Tibial nerve (tissue), 4 donors: ENCODE measurements around the gene LRRC17. TPM values are rescaled to one million over a fixed set of nuclear protein-coding genes. Genes with fewer than 3 reads are reported as not detected.

Experiments
- DNase-seq, 2 donors: peaks; one replicate each; pipeline ENCODE4 v3.0.0-alpha.2; 2019; ENCODE audit warnings: low spot score in 2 of 2
- H3K27ac ChIP-seq, 4 donors: fragments of 200-600 bp; sonication (generic) in 3 of 4; one replicate each; pipeline ENCODE4 v1.5.1; 2017 to 2019; ENCODE audit warnings: mild to moderate bottlenecking in 1 of 4
- H3K27me3 ChIP-seq, 2 donors: fragments of 200-600 bp; sonication (generic) in 1 of 2; one replicate each; pipeline versions ENCODE4 v1.5.1 to v1.6.0; 2017 to 2019
- H3K36me3 ChIP-seq, 3 donors: fragments of 200-600 bp; sonication (generic); one replicate each; pipeline ENCODE4 v1.5.1; 2018 to 2019
- H3K4me1 ChIP-seq, 4 donors: fragments of 200-600 bp; sonication (generic) in 3 of 4; one replicate each; pipeline ENCODE4 v1.5.1; 2017 to 2019
- H3K4me3 ChIP-seq, 4 donors: fragments of 200-600 bp; sonication (generic) in 3 of 4; one replicate each; pipeline ENCODE4 v1.5.1; 2017 to 2019; ENCODE audit warnings: mild to moderate bottlenecking in 1 of 4, moderate library complexity in 1 of 4
- H3K9me3 ChIP-seq, 4 donors: fragments of 200-600 bp; sonication (generic) in 3 of 4; one replicate each; pipeline ENCODE4 v1.5.1; 2017 to 2019
- CTCF ChIP-seq, 5 experiments: fragments of 200-600 bp in 3 of 5; fragments of 450-650 bp in 2 of 5; sonication (generic) in 3 of 5; IDR thresholded peaks; one replicate each; pipeline ENCODE4 v1.5.1; 2016 to 2019; ENCODE audit warnings: antibody characterized with exemption in 5 of 5, mild to moderate bottlenecking in 3 of 5, moderate library complexity in 2 of 5
- EP300 ChIP-seq, 2 donors: sonication (generic); formaldehyde crosslinking; IDR thresholded peaks; one replicate each; pipeline ENCODE4 v1.6.1; 2017; ENCODE audit warnings: antibody characterized with exemption in 2 of 2, mild to moderate bottlenecking in 1 of 2
- POLR2A ChIP-seq, 2 donors: fragments of 450-650 bp; IDR thresholded peaks; one replicate each; pipeline ENCODE4 v1.6.1; 2017; ENCODE audit warnings: antibody characterized with exemption in 2 of 2, mild to moderate bottlenecking in 2 of 2, moderate library complexity in 2 of 2
- WGBS, 2 donors: methylation state at CpG; one replicate each; pipeline ENCODE4 v1.1.5; 2018; 5-methylcytosine and 5-hydroxymethylcytosine counted together
- total RNA-seq, 4 donors: library from RNA; depleted of rRNA; stranded (reverse); fragments of >200 nt; gene quantifications; one replicate each; pipeline ENCODE4 v1.1.0, GENCODE V29; 2016

The LRRC17 gene, protein sequence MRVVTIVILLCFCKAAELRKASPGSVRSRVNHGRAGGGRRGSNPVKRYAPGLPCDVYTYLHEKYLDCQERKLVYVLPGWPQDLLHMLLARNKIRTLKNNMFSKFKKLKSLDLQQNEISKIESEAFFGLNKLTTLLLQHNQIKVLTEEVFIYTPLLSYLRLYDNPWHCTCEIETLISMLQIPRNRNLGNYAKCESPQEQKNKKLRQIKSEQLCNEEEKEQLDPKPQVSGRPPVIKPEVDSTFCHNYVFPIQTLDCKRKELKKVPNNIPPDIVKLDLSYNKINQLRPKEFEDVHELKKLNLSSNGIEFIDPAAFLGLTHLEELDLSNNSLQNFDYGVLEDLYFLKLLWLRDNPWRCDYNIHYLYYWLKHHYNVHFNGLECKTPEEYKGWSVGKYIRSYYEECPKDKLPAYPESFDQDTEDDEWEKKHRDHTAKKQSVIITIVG
- 1 to 10 TPM; 1.7 to 9.0 (median 2.6) TPM for total RNA-seq

DNA sequence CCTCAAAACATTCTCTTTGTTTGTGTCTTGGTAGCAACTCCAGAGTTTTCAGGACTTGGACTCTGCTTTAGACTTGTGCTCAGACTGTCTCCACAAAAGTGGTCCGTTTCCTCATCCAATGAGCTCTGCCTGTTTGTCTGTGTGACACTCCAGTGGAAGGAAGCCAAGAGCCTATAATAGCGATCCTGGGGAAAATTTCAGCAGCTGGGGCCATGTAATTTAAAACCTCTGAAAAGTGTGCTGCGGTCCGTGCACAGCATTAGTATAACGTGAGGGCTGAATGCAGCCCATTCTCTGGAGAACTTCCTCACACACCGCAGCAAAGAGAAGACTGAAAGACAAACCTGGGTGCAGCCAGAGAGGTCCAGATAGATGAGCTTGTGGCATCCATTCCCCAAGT, at the start of gene LRRC17:
Gene LRRC17 (plus strand): TSS at position 259 of the 400 bp plus-strand sequence. CDS start 20,914 bp downstream, outside the sequence.
- H3K36me3 ChIP-seq = peaks cover 0 to 5% (median 0%) of the 10 kb centered on the region in 3 donors
- TF ChIP-seq CTCF (IDR thresholded peaks at IDR 0.05) (no peak), POLR2A (IDR thresholded peaks at IDR 0.05) (no peak), EP300 (IDR thresholded peaks at IDR 0.05) (no peak)
- peaks cover 0 to 3% (median 0%) of the 10 kb centered on the region in 4 donors for H3K9me3 ChIP-seq
- peak within 1 kb of the TSS in 1 of 4 donors; percentile 32 for H3K4me3 ChIP-seq
- no peaks in the 10 kb centered on the region for H3K27me3 ChIP-seq
- peak within 1 kb of the TSS in 1 of 4 donors; percentile 46 for H3K27ac ChIP-seq
- peaks cover 0 to 24% (median 0%) of the 10 kb centered on the region in 4 donors for H3K4me1 ChIP-seq
- no peak for DNase-seq
- 5 to 9% methylated on average over 6 of the region's 6 CpGs for WGBS, 2 donors

GRCh38 chr7:102864958-102865357, 47.8 kb upstream of the LRRC17 start:
- no peaks in the 10 kb centered on the region for H3K9me3 ChIP-seq
- no peaks in the 10 kb centered on the region for H3K36me3 ChIP-seq
- no peaks in the 10 kb centered on the region for H3K27me3 ChIP-seq
- no peak overlapping the region for H3K4me3 ChIP-seq
- no peak for TF ChIP-seq EP300 (IDR thresholded peaks at IDR 0.05)
- no peak for TF ChIP-seq CTCF (IDR thresholded peaks at IDR 0.05)
- TF ChIP-seq POLR2A (IDR thresholded peaks at IDR 0.05) = no peak
- WGBS, 2 donors = 53 to 60% methylated on average over 2 of the region's 2 CpGs
- no peak for DNase-seq
- no peak overlapping the region for H3K27ac ChIP-seq
- H3K4me1 ChIP-seq = peaks cover 0 to 6% (median 0%) of the 10 kb centered on the region in 4 donors

DNA sequence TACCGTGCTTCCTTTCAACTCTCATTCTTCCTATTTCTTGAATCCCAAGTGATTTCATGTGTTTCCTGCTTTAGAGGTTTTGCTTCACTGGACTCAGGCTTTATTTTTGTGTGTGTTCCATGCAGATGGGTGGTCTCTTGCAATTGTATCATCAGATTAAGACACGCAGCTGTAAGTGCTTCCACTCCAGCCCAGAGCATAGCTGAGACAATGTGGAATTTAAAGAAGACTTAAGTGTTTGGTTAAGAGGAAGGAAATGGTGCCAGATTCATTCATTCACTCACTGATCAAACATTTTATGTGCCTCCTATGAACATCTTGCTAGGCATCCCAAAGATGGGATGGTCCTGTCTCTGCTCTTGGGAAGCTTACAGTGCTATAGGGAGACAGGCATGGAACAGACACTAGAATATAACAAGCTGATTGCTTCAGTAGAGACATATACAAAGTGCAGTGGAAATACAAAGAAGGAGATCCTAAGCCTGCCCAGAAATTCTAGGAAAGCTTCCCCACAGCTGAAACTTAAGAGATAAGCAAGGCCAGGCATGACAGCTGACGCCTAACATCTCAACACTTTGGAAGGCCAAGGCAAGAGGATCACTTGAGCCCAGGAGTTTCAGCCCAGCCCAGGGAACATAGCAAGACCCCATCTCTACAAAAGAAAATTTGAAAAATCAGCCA, 46.1 kb upstream of the LRRC17 start:
- H3K36me3 ChIP-seq = peaks cover 0 to 5% (median 0%) of the 10 kb centered on the region in 3 donors
- no peak for DNase-seq
- H3K27me3 ChIP-seq = no peaks in the 10 kb centered on the region
- H3K4me3 ChIP-seq = no peak overlapping the region
- H3K27ac ChIP-seq = no peak overlapping the region
- H3K4me1 ChIP-seq = no peaks in the 10 kb centered on the region
- TF ChIP-seq CTCF (IDR thresholded peaks at IDR 0.05) = no peak
- no peak for TF ChIP-seq EP300 (IDR thresholded peaks at IDR 0.05)
- no peak for TF ChIP-seq POLR2A (IDR thresholded peaks at IDR 0.05)
- no peaks in the 10 kb centered on the region for H3K9me3 ChIP-seq
- WGBS, 2 donors = 77 to 80% methylated on average over 3 of the region's 3 CpGs

DNA sequence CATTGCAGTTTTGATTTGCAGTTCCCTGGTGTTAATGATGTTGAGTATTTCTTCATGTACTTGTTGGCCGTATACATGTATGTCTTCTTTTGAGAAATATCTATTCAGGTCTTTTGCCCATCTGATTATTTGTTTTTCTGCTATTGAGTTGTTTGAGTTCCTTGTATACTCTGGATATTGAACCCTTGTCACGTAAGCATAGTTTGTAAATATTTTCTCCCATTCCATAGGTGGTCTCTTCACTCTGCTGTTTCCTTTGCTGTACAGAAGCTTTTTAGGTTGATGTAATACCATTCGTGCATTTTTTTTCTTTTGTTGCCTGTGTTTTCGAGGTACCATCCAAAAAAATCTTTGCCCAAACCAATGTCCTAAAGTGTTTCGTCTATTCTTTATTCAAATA, 43.6 kb upstream of the LRRC17 start:
- H3K27me3 ChIP-seq = no peaks in the 10 kb centered on the region
- H3K27ac ChIP-seq = no peak overlapping the region
- peaks cover 0 to 6% (median 0%) of the 10 kb centered on the region in 4 donors for H3K4me1 ChIP-seq
- no peak overlapping the region for H3K4me3 ChIP-seq
- no peak for TF ChIP-seq EP300 (IDR thresholded peaks at IDR 0.05)
- TF ChIP-seq POLR2A (IDR thresholded peaks at IDR 0.05) = no peak
- no peak for TF ChIP-seq CTCF (IDR thresholded peaks at IDR 0.05)
- H3K36me3 ChIP-seq = peaks cover 0 to 5% (median 0%) of the 10 kb centered on the region in 3 donors
- H3K9me3 ChIP-seq = no peaks in the 10 kb centered on the region
- DNase-seq = no peak
- WGBS, 2 donors = 89 to 94% methylated on average over 5 of the region's 5 CpGs

DNA sequence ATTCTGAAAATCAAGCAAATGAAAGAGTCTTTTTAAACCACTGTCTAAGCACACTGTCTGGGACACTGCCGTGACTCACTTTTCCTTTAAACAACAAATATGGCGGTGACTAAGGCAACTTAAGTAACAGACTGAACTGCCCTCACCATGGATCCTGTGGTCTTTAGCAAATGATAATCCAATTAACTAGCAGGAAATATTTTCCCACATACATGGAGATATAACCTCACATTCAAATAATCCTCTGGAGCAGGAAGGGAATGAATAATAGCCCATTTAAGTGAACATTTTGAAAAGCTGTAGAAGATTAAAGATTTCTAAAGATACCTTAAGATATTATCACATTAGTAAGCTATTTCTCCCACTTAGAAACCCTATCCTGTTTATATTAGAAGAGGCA, 40.3 kb upstream of the LRRC17 start:
- TF ChIP-seq POLR2A (IDR thresholded peaks at IDR 0.05) (no peak), EP300 (IDR thresholded peaks at IDR 0.05) (no peak), CTCF (IDR thresholded peaks at IDR 0.05) (no peak)
- H3K36me3 ChIP-seq = peaks cover 0 to 12% (median 0%) of the 10 kb centered on the region in 3 donors
- no peak overlapping the region for H3K27ac ChIP-seq
- H3K4me1 ChIP-seq = peaks cover 0 to 8% (median 0%) of the 10 kb centered on the region in 4 donors
- 90% methylated on average over 2 of the region's 2 CpGs for WGBS, 2 donors
- no peaks in the 10 kb centered on the region for H3K9me3 ChIP-seq
- no peaks in the 10 kb centered on the region for H3K27me3 ChIP-seq
- H3K4me3 ChIP-seq = no peak overlapping the region
- DNase-seq = no peak
